ENCODE data around the gene BBS7. TPM values are rescaled to one million over a fixed set of nuclear protein-coding genes. Genes with fewer than 3 reads are reported as not detected.

Gene BBS7
- total RNA-seq, 1 donor = 2.2 TPM

DNA sequence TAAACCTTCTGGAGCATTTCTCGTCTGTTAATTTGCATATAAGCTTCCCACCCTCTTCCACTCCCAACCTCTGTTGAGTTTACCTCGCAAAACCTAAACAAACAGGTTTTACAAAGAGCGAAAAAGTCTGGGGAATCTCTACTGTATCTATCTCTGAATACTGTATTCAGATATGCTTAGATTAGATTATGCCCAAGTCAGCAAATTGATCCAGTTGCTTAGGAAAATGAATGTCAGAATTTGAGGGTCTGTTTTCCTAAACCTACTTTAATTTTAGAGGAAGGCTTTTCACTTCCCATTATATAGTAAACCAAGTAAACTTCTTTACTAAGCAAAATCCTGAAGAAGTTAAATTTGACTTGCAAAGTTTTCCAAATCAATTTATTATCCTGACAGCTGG is 53.3 kb downstream of the BBS7 start:
- Histone ChIP-seq H3K4me3 (ENCODE audit: low read length) (no peak overlapping the region), H3K4me1 (ENCODE audit: insufficient read depth, low read length) (no peaks in the 10 kb centered on the region), H3K9me3 (ENCODE audit: low read depth, low read length) (no peaks in the 10 kb centered on the region), H3K27me3 (ENCODE audit: insufficient read depth, low read length) (no peaks in the 10 kb centered on the region)

DNA sequence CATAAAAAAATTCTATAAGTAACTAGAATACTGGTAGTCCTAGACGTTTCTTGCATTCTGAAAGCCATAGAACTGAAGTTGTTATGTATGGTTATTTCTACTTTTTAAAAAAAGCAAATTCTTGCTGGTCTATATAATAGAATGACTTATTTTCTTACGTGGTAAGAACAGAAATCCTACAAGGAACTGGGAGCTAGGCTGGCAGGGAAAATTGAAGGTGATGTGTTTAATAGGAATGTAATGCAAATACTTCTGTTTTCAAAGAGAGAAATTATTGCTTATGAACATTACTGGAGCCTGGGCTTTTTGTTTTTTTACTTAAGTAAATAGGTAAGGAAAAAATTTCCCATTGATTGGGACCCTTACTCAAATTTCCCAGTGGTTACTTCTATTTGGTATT is 55.5 kb downstream of the BBS7 start:
- H3K4me3 ChIP-seq (ENCODE audit: low read length) = no peak overlapping the region
- H3K27me3 ChIP-seq (ENCODE audit: insufficient read depth, low read length) = no peaks in the 10 kb centered on the region
- no peaks in the 10 kb centered on the region for H3K9me3 ChIP-seq (ENCODE audit: low read depth, low read length)
- no peaks in the 10 kb centered on the region for H3K4me1 ChIP-seq (ENCODE audit: insufficient read depth, low read length)

DNA sequence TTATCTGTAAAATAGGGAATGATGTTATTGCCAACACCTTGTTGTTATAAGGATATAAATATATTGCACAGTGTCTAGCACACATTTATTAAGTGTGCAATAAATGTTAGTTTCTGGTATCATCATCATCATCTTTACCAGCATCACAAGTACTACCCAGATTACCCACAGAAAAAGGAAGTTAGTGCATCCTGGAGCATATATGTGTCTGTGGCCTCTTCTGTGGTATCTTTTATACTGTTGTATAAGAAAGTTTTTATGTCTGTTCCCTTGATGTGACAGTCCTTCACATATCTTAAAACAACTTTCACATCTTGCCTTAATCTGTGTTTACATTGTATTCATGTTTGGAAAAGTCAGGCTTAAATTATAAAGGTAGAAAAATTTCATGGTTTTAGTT is 59.2 kb downstream of the BBS7 start:
- Histone ChIP-seq H3K4me3 (ENCODE audit: low read length) (no peak overlapping the region), H3K9me3 (ENCODE audit: low read depth, low read length) (no peaks in the 10 kb centered on the region), H3K4me1 (ENCODE audit: insufficient read depth, low read length) (no peaks in the 10 kb centered on the region), H3K27me3 (ENCODE audit: insufficient read depth, low read length) (no peaks in the 10 kb centered on the region)

DNA sequence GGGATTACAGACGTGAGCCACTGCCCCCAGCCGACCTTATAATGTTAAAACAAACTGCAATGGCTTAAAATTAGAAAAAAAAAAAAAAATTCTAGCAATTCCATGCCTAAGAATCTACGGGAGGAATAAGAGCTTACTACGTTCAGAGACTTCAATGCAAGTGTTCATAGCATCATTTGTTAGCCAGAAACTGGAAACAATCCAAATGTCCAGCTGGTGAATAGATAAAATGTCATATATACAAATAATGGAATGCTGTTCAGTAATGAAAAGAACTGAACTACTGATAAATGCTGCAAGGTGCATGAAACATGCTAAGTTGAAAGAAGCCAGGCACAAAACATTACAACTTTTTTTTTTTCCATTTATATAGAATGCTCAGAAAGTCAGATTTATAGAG is 63.9 kb downstream of the BBS7 start:
- no peak overlapping the region for H3K4me3 ChIP-seq (ENCODE audit: low read length)
- H3K27me3 ChIP-seq (ENCODE audit: insufficient read depth, low read length) = no peaks in the 10 kb centered on the region
- no peaks in the 10 kb centered on the region for H3K9me3 ChIP-seq (ENCODE audit: low read depth, low read length)
- peaks cover 6% of the 10 kb centered on the region for H3K4me1 ChIP-seq (ENCODE audit: insufficient read depth, low read length)

DNA sequence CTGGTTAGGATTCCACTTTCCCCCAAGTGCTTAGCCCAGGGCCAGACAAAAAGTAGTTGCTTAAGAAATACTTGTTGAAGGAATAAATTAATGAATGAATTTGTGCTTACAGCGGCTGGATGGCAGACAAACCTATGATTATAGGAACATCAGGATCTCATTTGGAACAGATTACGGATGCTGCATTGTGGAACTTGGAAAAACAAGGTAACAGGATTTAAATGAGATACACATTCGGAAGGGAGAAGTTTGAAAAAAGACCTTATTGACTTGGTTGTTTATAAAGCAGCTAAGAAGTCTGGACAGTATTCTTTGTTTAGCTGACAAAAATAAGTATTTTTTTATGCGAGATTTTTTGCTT is 68.6 kb downstream of the BBS7 start:
- H3K4me3 ChIP-seq (ENCODE audit: low read length) = peak overlapping the region; percentile 89
- H3K9me3 ChIP-seq (ENCODE audit: low read depth, low read length) = no peaks in the 10 kb centered on the region
- H3K4me1 ChIP-seq (ENCODE audit: insufficient read depth, low read length) = peaks cover 14% of the 10 kb centered on the region
- H3K27me3 ChIP-seq (ENCODE audit: insufficient read depth, low read length) = no peaks in the 10 kb centered on the region

DNA sequence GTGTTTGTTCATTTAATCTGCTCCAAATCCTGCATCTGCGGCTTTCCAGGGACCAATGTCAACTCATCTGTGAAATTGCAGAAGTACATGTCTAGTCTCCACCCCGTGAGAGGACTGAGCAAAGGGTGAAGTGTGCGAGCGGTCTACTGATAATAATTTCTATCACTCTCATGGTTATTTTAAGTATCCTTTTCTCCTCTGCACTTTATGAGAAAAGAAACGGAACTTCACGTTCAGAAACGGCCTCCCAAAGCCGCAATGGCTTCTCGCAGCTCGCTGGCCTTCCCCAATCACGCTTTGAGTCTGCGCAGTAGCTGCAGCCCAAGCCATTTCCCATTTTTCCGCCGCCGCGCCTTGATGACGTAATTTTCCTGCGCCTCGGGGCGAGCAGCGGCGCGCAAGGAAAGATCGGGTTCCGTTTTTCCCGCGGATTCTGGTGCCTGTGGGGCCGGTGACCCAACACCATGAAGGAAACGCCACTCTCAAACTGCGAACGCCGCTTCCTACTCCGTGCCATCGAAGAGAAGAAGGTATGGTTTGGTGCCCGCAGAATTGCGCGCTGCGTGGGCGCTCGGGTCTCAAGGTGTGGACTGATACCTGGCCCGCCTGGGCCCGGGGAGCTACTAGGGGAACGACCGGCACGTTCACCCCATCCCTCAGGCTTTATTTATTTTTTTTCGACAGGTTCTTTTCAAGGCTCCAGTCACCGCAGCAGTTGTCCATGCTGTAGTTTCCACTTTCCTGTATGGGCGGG is 69.1 kb downstream of the BBS7 start, which contains the start of gene EXOSC9:
Gene EXOSC9 (plus strand): TSS at position 363 of the 754 bp plus-strand sequence. CDS start 102 bp downstream, at position 465.
- no peaks in the 10 kb centered on the region for H3K9me3 ChIP-seq (ENCODE audit: low read depth, low read length)
- peak within 1 kb of the TSS; percentile 89 for H3K4me3 ChIP-seq (ENCODE audit: low read length)
- H3K4me1 ChIP-seq (ENCODE audit: insufficient read depth, low read length) = peaks cover 14% of the 10 kb centered on the region
- no peaks in the 10 kb centered on the region for H3K27me3 ChIP-seq (ENCODE audit: insufficient read depth, low read length)

DNA sequence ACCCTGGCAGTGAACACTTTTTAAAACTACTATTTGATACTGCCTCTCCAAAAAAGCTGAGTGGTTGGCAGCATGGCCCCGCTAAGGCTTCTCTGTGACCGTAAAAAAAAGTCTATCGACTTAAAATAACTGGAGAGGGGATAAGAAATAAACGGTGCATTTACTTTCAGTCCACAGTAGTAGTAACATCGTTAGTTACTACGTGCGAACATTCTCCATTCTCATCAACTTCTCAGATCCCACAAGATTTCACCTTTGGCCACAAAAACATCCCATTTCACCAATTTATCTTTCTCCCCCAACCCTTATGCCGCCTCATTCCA is 69.7 kb downstream of the BBS7 start:
- H3K4me3 ChIP-seq (ENCODE audit: low read length) = peak overlapping the region; percentile 89
- H3K4me1 ChIP-seq (ENCODE audit: insufficient read depth, low read length) = peaks cover 14% of the 10 kb centered on the region
- no peaks in the 10 kb centered on the region for H3K9me3 ChIP-seq (ENCODE audit: low read depth, low read length)
- no peaks in the 10 kb centered on the region for H3K27me3 ChIP-seq (ENCODE audit: insufficient read depth, low read length)

DNA sequence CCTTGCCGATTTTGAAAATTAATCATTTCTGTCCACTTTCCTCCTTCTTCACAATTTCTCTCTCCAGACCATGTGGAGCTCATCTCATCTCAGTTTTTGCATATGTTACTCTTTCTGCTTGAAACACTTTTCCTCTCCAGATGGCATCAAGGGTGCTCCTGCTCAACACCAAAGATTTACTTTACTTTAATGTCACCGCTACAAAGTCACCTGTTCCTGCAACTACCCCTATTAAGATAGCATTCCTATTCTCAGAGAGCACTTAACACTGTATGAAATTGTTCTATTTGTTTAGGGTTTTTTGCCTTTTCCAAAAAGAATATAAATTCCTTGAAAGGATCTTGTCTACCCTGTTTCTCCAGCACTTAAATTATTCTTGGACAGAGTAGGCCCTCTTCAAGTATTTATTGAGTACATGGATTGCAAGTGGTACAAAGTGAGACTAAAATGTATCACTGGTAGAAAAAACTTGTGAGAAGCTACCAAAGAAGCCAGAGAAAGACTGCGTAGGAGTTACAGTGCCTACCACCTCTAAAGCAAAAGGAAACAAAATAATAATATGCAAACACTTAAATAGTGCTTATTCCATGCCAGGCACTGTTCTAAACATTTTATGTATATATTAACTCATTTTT is 70.3 kb downstream of the BBS7 start:
- no peaks in the 10 kb centered on the region for H3K27me3 ChIP-seq (ENCODE audit: insufficient read depth, low read length)
- H3K4me3 ChIP-seq (ENCODE audit: low read length) = no peak overlapping the region
- peaks cover 14% of the 10 kb centered on the region for H3K4me1 ChIP-seq (ENCODE audit: insufficient read depth, low read length)
- no peaks in the 10 kb centered on the region for H3K9me3 ChIP-seq (ENCODE audit: low read depth, low read length)

DNA sequence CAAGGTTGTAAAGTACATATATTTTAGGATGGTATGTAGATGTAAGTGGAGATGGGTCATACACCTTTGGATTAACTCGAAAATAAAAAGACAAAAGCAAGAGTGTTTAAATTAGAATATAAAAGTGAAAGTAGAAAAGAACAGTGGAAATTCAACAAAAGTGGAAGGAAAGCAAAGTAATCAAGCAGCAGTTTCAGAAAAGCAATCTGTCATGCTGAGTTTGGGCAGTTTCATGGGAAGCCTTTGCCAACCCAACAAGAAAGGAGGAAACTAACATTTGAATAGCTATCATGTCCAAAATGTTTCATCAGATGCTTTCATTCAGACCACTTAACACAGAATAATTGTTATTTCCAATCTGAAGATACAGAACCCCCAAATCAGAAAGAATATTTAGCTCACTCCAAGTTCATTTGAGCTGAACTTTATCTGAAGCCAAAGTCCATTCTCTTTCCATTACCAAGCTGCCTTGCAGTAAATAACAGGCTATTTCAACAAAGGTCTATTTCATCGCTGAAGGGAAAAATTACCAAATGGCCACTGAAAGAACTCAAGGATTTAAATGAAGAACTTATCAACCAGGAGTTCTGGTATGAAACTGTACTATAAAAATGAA is 71.0 kb downstream of the BBS7 start:
- H3K4me3 ChIP-seq (ENCODE audit: low read length) = no peak overlapping the region
- no peaks in the 10 kb centered on the region for H3K9me3 ChIP-seq (ENCODE audit: low read depth, low read length)
- peaks cover 2% of the 10 kb centered on the region for H3K27me3 ChIP-seq (ENCODE audit: insufficient read depth, low read length)
- H3K4me1 ChIP-seq (ENCODE audit: insufficient read depth, low read length) = peaks cover 14% of the 10 kb centered on the region

DNA sequence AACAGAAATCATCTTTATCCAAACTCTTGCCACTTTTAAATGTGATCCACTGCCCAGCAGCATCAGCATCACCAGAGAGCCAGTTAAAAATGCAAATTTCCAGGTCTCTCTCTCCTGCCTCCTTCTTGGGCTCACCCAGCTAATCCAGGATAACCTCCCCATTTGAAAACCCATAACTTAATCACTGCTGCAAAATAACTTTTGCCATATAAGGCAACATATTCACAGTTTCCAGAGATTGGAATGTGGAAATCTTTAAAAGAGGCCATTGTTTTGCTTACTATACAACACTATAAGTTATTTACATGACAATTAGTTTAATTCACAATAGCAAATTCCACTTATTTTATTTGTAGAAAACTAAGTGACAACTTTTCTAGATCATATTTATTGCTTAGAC is 74.0 kb downstream of the BBS7 start:
- Histone ChIP-seq H3K9me3 (ENCODE audit: low read depth, low read length) (no peaks in the 10 kb centered on the region), H3K4me3 (ENCODE audit: low read length) (no peak overlapping the region), H3K27me3 (ENCODE audit: insufficient read depth, low read length) (peaks cover 7% of the 10 kb centered on the region)

DNA sequence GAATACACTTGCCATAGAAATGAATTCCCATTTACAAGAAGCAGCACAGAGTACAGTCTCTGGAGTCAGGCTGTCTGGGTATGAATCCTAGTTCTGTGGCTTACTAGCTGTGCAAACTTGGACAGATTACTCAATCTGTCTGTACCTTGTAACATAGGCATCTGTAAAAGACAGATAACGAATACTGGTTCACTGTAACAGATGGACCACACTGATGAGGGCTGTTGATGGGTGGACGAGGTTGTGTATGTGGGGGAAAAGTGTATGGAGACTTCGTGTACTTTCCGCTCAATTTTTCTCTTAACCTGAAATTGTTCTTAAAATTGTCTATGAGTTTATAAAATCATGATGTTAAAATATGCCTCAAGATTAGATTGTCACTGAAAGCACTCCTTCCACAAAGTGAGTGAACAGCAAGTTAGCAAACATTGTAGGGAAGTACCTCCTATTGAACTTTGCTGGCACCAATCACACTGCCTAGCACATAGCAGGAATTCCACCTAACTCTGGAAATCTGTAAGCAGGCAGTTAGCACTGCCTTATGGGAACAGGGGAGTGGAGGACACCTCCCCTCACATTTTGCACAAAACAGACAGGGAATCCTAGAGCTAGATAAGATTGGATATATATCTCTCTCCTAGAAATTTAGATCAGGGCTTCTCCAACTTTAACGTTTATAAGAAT is 75.6 kb downstream of the BBS7 start:
- Histone ChIP-seq H3K27me3 (ENCODE audit: insufficient read depth, low read length) (peaks cover 7% of the 10 kb centered on the region), H3K4me3 (ENCODE audit: low read length) (no peak overlapping the region), H3K9me3 (ENCODE audit: low read depth, low read length) (no peaks in the 10 kb centered on the region), H3K4me1 (ENCODE audit: insufficient read depth, low read length) (peaks cover 3% of the 10 kb centered on the region)

More for the DNA sequence above, 74.0 kb downstream of the BBS7 start:
- H3K4me1 ChIP-seq (ENCODE audit: insufficient read depth, low read length) = peaks cover 8% of the 10 kb centered on the region

DNA sequence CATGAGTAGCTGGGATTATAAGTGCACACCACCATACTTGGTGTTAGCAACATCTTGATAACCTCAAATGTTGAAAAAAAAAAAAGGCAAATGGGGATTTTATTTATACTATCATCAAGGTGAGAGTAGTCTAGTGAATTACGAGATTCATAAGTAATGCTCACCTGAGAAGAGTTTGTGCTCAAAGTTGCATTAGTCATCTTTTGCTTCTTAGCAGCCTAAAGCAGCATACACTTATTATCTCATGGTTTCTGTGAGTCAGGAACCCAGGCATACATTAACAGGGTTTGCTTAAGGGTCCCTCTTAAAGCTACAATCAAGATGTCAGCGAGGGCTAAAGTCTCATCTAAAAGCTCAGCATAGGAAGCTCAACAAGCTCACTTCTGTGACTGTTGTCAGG is 77.3 kb downstream of the BBS7 start:
- H3K9me3 ChIP-seq (ENCODE audit: low read depth, low read length) = no peaks in the 10 kb centered on the region
- H3K27me3 ChIP-seq (ENCODE audit: insufficient read depth, low read length) = peaks cover 11% of the 10 kb centered on the region
- no peaks in the 10 kb centered on the region for H3K4me1 ChIP-seq (ENCODE audit: insufficient read depth, low read length)
- H3K4me3 ChIP-seq (ENCODE audit: low read length) = no peak overlapping the region

DNA sequence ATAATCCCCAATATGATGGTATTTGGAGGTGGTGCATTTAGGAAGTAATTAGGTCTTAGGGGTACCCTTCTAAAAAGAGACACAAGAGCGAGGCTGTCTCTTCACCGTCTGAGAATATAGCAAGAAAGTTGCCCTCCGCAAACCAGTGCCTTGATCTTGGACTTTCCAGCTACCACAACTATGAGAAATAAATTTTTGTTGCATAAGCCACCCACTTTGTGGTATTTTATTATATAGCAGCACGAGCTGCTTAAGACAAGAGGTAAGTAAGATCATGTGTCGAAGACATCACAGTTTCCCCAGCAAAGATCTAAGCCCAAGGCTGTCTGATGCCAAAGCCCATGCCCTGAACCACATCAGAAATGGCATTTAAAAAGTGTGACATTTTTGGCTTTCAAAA is 78.8 kb downstream of the BBS7 start:
- H3K4me3 ChIP-seq (ENCODE audit: low read length) = no peak overlapping the region
- peaks cover 21% of the 10 kb centered on the region for H3K27me3 ChIP-seq (ENCODE audit: insufficient read depth, low read length)
- H3K4me1 ChIP-seq (ENCODE audit: insufficient read depth, low read length) = no peaks in the 10 kb centered on the region
- no peaks in the 10 kb centered on the region for H3K9me3 ChIP-seq (ENCODE audit: low read depth, low read length)

DNA sequence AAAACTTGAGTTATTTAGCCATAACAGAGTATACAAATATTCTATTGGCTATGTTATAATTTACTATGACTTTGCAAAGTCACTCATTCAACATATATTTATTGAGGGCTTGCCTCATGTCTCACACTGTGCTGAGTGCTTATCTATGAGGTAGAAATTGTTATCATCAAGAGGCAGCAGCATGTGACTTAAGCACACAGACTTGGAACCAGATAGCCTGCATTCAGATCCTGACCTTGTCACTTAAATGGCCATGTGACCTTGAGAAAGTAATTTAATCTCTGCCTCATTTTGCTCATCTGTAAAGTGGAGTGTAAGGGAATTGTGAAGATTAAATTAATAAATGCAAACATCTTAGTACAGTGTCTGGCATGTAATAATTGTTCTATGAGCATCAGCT is 79.3 kb downstream of the BBS7 start:
- Histone ChIP-seq H3K4me1 (ENCODE audit: insufficient read depth, low read length) (no peaks in the 10 kb centered on the region), H3K9me3 (ENCODE audit: low read depth, low read length) (no peaks in the 10 kb centered on the region), H3K27me3 (ENCODE audit: insufficient read depth, low read length) (peaks cover 21% of the 10 kb centered on the region), H3K4me3 (ENCODE audit: low read length) (no peak overlapping the region)

Data from mononuclear cell (primary cell).